GM18511 (cell line): Measurements from ENCODE around the gene PDCL2.
"Not testable (repeated sequence)": the region's sequence is repeated elsewhere in the genome, so short reads cannot be mapped to it uniquely, and the experiment has no call there.

Experiments used
- ATAC-seq: cut with Tn5 transposase; IDR thresholded peaks from one replicate; pipeline ENCODE4 v1.9.1; 2021; ENCODE audit warnings: mild to moderate bottlenecking, moderate library complexity; ENCODE audit not compliant: unreplicated experiment

PDCL2 gene, protein sequence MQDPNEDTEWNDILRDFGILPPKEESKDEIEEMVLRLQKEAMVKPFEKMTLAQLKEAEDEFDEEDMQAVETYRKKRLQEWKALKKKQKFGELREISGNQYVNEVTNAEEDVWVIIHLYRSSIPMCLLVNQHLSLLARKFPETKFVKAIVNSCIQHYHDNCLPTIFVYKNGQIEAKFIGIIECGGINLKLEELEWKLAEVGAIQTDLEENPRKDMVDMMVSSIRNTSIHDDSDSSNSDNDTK

DNA sequence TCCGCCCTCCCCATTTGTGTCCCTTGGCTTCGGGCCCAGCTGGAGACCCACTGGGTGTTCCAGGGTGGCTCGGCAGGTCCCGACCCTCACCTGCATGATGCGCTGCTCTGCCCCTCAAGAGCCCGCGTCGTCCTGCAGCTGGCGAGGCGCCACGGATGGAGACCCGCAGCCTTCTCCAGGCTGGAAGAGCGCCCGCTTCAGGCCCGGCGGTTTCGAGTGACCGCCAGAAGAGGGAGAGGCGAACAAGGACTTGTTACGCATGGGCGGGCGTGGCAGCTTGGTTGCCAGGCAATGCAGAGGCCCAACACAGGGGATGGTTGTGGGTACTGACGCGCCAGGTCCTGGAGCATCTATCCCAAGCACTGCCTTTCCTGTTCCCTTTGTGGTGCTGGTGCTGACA, at the start of gene PDCL2:
PDCL2 (minus strand) TSS at position 232 of the 400 bp plus-strand sequence; CDS start at position 96, 136 bp downstream.
- ATAC-seq, result no peak

DNA sequence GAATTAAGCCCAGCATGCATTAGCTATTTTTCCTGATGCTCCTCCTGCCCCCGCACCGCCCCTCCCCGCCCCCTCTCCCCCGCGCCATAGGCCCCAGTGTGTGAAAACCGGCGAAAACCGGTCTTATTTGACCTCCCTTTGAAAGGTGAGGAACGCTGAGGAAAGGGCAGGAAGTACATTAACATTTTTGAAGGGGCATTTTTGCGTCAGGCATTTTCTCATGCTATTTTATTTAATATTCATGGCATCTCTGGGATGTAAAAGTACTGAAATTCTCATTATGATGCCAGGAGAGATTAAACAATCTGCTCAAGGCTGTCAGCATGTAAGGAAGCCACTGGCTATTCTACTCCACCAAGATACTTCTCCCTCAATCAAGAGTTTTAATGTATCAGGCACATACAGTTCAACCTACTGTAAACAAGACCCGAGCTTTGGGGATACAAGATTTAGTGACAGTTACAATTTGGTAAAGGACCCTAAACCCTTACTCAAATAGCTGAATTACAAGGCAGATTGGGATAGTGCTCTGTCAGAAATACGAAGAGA, 45.3 kb upstream of the PDCL2 start:
- ATAC-seq, result no peak

DNA sequence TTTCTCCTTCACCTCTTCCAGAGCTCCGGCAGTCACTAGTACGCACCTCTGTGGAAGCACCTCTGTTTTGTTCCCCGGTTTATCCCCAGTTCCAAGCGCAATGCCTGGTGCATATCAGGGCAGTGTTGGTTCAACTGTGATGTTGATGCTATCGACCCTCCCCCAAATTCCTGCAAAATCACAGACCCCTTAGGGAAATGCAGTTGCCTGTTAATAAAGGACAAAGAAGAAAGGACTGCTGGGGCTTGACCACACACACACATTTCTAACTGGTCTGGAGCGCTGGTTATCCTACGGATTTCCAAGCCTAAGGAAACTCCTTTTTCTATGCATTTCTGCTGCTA, 44.6 kb upstream of the PDCL2 start:
- ATAC-seq, result no peak

DNA sequence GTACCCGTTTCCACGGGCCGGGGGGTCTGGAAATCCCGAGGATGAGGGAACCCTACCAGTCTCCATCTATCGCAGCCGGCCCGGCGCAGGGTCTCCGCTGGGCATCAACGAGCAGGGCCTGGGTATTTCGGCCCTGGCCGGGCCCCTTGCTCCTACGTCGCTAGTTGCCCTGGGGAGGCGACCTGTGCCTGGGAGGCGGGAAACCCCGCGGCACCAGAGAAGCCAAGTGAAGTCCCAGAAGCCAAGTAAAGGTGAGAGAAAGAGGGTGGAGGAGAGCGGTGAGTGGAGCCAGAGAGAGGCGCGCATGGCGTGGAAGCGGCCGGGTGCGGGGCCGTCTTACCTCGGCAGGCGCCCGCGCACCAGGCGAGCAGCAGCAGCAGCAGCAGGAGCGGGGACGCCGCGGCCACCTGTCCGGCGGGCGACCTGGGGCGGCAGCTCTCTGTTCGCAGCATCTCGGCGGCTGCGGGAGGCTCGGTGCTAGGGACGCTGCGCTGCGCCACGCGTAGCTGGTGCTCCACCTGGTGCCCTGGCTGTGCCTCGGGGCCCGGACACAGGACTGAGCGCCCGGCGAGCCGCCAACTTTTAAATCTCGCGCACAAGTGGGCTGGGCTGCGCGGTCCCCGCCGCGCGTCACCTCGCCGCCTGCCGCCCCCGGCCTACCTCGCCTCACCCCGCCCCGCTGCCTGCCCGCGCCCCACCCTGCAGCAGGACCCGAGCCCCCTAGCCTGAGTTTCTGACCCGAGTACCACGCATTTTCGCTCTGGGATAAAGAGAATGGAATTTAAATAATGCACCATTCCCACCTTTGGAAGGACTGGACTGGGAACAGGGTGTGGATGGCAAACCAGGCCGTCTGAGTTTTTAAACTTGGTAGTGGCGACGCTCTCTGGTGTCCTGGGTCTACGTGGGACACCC, 44.0 kb upstream of the PDCL2 start, which contains the start of gene NMU:
NMU (minus strand) TSS at position 558 of the 915 bp plus-strand sequence; CDS start at position 452, 106 bp downstream.
- peak; percentile 87 for ATAC-seq

DNA sequence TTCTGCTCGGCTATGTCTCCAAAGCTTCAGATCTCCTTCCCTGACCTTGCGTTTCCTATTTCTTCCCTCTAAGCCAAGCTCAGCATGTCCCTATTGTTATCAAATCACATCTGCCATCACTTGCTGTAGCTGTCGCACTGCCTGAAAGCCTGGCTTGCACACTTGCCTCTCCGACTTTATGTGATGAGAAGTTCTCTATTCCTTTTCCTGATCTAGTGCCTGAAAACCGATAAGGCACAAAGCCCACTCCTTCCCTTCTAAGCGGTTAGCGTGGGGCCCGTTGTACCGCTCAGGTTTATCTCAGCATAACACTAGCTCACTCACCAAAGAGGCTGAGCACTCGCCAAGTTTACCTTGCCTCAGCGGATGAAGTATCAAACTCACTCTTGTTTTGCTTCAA, 43.2 kb upstream of the PDCL2 start:
- no peak for ATAC-seq

DNA sequence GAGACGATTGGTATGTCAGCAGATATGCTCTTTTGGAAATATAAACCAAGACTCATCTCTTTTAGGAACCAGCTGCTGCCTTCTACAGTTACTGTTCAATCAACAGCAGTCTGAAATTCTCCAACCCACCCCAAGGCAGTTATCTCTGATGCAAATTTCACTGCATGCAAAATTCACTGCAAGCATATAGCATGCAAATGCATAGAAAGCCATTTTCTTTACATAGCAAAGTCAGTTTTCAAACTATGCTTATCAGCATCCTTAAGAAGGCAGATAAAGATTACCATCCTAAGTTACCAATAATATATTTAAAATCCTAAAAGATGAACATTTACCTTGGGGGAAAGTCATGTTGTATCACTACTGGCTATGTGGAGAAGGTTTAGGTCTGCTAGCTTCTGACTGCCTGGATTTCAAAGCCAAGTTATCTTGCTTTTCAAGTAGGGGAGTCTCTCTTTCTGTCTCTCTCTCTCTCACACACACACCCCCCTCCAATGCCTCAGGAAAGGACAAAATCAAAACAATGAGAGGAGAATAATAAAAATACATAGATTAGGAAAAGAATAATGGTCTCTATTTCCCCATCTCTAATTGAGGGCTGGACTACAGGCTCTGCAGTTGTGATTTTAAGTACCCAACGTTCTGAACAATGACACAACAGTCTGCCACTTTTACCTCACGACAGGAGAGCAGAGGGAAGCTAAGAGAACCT, 42.5 kb upstream of the PDCL2 start:
- ATAC-seq, result no peak

DNA sequence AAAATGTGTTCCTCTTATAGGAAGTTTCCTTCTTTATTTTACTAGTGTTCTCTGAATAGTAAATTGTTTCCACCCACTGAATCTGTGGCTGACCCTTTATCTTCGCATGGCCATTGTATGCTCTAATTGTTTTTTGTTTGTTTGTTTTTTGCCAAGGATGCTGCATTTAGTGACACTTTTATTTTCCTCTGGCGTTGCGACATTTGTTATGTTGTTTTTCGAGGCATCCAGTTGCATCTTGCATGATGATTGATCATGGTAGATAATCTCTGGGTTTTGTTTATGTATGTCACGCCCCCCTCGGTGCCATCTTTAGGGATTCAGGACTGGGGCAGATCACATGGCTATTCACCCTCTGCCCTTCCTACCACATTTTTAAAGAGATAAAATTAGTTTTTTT, 41.9 kb upstream of the PDCL2 start:
- ATAC-seq, result no peak

DNA sequence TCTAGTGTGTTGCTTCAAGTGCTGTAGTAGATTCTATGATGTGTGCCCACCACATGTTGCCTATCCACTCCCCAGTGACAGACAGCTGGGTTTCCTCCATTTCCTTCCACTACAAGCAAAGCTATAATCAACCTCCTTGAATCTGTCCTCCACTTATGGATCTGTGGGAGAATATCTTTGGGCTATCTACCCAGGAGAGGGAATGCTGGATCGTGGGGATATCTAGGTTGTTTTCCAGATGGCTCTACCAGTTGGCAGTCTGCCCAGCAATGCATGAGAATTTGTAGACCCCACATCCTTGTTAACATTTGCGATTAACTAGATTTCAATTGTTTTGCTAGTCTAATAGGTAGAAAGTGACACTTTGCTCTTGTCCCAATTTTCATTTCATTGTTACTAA, 33.8 kb upstream of the PDCL2 start:
- no peak for ATAC-seq

DNA sequence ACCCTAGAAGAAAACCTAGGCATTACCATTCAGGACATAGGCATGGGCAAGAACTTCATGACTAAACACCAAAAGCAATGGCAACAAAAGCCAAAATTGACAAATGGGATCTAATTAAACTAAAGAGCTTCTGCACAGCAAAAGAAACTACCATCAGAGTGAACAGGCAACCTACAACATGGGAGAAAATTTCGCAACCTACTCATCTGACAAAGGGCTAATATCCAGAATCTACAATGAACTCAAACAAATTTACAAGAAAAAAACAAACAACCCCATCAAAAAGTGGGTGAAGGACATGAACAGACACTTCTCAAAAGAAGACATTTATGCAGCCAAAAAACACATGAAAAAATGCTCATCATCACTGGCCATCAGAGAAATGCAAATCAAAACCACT, 32.0 kb upstream of the PDCL2 start:
- ATAC-seq, result not testable (repeated sequence)

DNA sequence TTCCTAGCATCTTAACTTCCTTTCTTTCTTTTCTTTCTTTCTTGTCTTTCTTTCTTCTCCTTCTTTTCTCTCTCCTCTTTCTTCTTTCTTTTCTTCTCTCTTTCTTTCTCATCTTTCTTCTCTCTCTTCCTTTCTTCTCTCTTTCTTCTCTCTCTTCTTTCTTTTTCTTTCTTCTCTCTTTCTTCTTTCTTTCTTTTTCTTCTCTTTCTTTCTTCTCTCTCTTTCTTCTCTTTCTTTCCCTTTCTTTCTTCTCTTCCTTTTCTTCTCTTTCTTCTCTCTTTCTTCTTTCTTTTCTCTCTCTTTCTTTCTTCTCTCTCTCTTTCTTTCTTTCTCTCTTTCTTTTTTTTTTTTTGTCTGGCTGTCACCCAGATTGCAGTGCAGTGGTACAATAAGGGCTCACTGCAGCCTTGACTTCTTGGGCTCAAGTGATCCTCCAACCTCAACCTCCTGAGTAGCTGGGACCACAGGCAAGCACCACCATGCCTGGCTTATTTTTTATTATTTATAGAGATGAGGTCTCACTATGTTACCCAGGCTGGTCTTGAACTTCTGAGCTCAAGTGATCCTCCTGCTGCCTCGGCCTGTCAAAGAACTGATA, 26.6 kb upstream of the PDCL2 start:
- ATAC-seq, result no peak

DNA sequence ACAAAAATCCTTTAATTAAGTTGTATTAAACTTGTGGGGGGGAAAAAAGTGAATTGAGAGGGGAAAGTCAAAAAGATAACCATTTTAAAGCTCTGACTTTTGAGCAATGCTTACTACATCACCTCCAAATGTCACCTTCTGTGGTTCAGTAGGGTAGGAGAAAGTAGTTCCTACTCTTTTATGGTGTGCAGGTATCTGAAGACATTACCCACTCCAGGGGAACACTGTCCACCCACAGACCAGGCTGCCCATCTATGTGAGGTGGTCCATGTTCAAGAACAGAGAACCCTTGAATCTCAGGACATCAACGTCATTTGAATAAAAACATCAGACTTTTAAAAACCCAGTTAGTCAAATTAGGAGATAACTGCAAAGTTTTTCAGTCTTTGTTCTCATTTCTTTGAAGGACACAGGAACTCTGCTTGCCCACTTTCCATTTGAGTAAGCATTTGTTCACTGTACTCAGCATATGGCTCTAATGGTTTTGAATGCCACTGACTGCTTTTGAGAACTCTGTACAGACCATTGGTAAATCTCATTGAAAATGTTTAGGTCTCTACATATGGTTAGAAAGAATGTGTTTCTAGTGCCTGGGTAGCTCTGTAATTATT, 25.6 kb upstream of the PDCL2 start:
- ATAC-seq, result peak; percentile 96

DNA sequence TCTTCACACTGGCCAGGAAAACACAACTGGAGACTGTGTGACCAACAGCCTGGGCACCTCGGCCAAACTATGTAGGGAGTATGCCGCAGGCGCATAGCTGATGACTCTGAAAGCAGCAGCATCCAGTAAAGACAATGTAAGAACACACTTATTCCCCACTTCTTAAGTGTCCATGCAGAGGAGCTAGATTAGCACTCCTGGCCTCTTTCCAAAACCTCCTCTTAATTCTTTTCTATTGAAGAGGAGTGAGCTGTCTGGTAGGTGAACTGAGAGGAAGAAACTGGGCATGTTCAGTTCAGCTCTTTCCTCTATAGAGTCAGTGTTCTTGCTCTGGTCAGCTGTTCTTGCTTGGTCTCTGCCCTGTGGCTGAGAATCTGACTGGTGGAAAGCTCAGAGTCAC, 23.0 kb upstream of the PDCL2 start:
- ATAC-seq, result no peak

DNA sequence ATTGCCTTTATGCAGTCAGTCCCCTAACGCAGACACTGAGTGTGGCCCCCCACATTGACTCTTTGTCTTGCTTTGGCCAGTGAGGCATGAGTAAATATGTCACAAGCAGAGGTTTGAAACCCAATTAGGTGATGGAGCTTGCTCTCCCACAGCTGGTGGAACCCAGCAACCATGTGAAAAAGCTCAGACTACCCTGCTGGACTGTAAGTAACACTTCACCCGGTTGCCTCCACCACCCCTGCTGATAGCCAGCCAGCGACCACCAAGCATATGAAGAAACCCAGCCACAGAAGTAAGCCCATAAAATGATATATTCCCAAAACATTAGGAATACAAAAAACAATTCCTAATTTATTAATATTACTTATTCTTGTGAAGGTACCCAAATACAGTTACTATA, 21.6 kb upstream of the PDCL2 start:
- ATAC-seq, result no peak

DNA sequence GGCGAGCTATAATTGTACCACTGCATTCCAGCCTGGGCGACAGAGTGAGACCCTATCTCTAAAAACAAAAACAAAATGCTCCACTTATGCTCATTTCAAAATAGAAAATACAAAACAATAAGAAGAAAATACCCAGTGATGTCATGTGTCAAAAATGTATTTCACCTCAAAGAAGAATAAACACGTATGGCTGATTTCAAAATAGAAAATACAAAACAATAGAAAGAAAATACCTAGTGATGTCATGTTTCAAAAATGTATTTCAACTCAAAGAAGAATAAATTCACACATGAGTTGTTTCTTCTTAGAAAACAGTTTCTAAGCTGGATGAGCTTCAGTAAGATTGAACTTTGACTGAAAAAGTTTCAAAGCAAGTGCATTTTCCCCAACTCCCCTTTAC, 20.3 kb upstream of the PDCL2 start:
- no peak for ATAC-seq

DNA sequence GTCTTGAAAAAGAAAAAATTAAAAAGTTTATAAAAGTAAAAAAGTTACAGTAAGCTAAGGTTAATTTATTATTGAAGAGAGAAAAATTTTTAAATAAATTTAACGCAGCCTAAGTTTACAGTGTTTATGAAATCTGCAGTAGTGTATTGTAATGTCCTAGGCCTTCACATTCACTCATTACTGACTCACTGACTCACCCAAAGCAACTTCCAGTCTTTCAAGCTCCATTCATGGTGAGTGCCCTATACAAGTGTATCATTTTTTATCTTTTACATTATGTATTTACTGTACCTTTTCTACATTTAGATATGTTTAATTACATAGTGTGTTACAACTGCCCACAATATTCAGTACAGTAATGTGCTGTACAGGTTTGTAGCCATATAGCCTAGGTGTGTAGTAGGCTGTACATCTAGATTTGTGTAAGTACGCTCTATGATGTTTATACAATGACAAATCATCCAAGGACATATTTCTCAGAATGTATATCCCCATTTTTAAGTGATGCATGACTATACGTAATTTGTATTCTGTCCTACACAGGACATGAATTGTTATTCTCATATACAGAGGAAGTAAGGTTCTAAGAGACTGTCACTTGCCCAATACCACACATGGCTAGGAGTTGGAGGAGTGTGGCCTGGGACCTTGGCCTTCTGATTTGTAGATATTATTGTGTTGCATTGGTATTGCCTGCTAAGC, 19.5 kb upstream of the PDCL2 start:
- ATAC-seq, result no peak

DNA sequence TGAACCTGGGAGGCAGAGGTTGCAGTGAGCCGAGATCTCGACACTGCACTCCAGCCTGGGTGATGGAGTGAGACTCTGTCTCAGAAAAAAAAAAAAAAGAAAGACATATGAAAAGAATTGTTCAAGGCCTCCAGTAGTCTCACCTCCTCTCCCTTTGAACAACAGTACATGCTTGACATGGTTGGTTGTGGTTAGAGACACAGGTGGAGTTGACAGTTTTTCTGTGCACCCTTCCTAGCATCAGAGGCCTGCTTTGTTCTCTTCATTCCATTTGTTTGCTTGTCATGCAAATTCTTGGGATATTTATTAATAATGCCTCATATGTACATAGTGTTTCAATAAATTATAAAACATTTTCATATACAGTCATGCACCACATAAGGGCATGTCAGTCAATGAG, 18.3 kb upstream of the PDCL2 start:
- no peak for ATAC-seq

DNA sequence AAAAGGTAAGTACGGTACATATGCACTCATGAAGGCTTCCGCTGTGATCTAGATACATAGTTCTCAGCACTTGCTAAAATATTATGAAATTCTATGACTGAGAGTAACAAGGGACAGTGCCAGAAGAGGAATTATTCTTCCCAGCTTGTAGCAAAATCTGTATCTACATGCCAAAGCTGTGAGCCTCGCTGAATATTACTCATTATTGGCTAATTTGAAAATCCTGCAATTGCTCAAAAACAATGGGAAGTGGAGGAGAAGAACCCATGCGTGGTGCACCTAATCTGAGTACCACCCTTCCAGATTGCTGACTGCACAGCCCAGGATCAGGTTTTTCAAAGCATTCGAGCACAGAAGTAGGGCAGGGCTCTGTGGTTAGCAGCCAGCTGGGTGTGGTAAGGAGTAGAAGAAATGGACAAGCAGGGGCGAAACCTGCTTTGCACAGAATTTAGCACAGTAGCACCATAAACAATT, 17.4 kb upstream of the PDCL2 start:
- ATAC-seq, result peak; percentile 49

DNA sequence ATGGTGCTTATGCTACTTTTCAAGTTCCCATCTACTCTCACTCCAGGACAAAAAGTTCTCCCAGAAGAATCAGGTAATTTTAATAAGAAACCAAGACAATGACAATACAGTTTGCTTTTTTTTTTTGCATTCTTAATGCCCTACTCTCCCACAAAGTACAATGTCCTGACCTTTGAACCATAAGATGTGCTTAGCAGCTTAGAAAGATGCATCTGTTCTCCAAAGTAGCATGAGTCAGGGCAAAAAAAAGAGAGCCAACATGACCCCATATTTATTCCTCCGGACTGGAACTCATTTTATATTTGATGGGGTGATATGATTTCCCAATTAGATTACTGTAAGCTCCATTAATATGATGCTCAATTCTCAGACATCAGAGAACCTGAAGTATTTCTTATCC, 16.5 kb upstream of the PDCL2 start:
- ATAC-seq, result no peak

DNA sequence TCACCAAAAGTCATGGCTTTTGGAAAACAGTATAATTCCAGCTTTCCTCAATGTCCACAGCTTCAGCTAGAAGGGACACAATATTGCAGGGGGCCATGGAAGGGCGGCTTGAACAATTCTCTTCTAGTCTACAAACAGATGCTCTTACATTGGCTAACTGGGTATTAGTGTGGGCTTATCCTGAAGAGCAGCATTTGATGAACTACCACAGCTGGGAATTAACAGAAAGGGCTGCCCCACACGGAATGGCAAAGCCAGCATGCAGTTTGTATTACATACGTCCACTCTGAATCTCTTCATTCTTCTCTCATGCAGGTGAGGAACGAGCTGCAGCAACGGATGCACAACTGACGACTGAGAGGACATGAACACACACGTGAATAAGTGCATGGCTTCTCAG, 13.0 kb upstream of the PDCL2 start:
- ATAC-seq, result no peak

DNA sequence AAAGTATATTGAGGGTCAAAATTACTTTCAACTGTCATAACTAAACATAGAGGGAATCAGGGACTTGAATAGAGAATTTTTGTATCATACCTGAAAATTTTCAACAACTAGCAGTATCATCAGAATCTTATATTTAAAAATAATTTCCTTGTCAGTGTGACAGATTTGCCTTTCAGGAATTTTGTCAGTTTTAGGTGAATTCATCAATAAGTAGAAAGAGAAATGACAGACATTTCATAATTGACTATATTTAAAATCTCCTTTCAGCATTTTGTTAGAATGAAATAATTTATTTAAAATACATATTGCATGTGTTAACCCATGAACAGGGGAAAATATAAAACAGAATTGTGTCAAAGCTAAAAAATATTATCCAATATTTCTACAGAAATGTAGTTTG, 8.6 kb upstream of the PDCL2 start:
- ATAC-seq, result no peak
